HG03066 (cell line): ENCODE measurements around the gene TUBA3E.
"Not testable (repeated sequence)": the region's sequence is repeated elsewhere in the genome, so short reads cannot be mapped to it uniquely, and the experiment has no call there.

Experiments used
- ATAC-seq: cut with Tn5 transposase; IDR thresholded peaks from one replicate; pipeline ENCODE4 v1.9.1; 2021; ENCODE audit warnings: low read depth; ENCODE audit not compliant: unreplicated experiment

Gene TUBA3E

DNA sequence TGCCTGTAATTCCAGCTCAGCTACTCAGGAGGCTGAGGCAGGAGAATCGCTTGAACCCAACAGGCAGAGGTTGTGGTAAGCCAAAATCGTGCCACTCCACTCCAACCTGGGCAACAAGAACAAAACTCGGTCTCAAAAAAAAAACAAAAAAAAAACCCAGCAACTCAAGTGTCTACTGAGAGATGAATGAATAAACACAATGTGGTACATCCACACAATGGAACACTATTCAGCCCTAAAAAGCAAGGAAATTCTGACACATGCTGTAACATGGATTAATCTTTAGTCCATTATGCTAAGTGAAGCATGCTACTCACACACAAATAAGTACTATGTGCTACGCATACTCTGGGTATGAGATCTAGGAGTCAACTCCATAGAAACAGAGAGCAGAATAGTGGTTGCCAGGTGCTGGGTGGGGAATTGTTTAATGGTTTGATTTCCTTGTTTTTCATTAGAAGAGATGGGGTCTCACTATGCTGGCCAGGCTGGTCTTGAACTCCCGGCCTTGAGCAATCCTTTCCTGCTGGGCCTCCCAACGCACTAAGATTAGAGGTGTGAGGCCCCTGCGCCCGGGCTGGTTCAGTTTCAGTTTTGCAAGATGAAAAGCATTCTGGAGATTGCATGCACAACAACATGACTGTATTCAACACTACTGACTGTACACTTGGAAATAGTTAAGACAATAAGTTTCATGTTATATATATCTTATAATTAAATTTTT is 32.8 kb downstream of the TUBA3E start:
- no peak for ATAC-seq

DNA sequence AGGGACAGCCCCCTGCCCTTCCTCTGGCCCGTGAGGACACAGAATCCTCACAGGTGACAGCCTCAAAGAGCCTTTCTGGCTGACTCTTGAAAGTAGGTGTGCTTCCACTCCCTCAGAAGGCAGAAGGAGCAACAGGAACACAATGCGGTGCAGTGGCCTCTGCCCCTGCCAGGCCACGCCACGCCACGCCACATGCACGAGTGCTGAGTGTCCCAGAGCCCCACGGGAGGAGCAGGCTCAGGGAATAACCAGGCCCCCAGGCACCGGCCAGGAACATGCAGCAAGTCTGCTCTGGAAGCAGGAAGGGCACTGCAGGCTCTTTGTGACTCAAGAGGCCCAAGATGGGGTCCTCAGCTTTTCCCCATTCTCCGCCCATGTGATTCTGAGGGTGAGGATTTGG is 35.3 kb downstream of the TUBA3E start:
- ATAC-seq, result no peak

DNA sequence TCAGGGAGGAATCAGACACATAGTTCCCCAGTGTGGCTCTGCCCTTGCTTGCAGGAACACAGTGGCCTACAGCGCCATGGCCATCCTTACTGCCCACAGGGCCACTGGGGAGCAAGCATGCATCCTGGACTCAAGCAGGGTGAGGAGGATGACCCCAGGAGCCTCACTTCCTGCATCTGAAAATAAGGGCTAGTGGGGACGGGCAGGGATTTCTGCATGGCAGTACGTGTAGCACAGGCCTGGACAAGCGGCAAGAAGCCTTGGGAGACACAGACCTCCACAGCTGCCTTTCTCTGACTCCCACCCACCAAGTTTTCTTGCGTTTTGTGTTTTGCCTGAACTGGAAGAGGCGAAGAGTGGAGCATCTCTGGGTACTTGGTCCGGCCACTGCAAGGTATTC is 35.8 kb downstream of the TUBA3E start:
- ATAC-seq, result not testable (repeated sequence)

DNA sequence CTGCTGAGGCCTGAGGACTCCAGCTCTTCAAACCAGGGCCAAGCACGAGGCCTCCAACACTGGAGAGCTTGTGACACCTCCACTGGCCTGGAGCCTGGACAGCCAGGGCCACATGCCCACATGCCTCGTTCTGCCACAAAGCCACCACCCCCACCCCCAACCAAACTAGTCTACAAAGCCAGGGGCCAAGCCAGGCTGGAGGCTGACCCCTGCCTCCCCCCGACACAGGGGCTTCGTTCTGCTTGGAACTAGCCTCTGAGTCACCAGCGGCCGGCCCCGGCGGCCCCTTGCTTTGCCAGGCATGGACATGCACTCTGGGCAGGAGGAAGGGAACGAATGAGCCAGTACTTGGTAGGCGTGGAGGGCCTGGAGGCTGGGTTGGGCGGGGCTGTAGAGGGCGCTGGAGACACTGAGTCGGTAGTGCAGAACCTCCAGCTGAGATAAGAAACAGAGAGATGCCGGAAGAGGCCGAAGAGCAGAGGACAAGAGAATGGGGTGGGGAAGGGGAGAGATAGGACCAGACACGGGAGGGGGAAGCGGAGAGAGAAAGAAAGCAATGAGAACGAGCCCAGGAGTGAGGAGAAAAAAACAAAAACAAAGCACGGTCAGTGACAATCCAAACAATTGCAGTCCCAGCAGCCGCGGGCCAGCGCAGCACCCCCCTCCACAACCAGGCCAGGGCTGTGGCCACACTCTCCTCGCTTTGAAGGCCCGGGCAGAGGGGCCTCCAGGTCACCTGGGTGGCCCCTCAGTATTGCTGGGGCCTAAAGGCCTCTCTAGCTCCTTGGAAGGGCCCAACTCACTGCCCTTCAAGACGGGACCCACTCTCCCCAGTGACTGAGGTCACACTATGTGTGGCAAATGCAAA is 37.2 kb downstream of the TUBA3E start:
- not testable (repeated sequence) for ATAC-seq

DNA sequence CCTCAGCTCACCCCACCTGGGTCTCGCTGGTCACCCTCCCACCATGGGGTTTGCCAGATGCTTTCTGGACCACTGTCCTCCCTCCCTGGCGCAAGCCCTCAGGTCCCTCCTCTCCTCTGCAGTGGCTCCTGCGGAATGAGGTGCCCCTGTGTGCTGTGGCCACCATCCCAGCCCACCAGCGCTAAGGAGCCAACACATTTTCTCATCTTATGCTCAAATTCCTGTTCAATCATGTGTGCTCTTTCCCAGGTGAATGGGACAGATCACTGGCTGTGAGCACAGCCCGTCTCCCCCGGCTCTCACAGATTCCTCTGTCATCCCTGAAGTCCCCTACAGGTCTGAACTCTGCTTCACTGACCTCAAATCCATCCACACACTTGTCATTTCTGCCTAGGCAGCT is 38.1 kb downstream of the TUBA3E start:
- no peak for ATAC-seq

DNA sequence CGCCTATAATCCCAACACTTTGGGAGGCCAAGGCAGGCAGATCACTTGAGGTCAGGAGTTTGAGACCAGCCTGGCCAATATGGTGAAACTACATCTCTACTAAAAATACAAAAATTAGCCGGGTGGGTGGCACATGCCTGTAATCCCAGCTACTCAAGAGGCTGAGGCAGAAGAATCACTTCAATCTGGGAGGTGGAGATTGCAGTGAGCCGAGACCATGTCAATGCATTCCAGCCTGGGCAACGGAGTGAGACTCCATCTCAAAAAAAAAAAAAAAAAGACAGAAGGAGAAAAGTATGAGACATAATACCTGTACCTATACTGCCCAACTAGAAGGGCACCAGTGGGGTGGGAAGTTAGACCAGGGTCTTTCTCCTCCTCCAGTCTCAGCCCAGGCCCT is 38.9 kb downstream of the TUBA3E start:
- ATAC-seq, result not testable (repeated sequence)

DNA sequence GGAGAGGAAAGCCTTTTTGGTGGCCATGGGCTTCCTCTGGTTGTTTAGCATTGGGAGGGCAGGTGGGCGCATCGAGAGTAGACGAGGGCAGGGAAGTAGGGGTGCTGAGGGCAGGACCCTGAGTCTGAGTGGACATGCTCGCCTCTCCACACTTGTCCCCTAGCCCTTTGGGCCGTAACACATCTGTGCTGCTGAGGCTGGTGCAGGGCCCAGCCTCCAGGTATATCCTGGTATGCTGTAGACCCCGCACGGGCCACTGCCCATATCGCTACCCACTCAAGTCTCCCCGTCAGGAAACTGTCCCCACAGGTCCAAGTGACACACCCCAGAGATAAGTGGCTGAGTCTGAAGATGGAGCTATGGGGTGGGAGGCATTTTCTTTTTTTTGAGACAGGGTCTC is 39.6 kb downstream of the TUBA3E start:
- no peak for ATAC-seq

DNA sequence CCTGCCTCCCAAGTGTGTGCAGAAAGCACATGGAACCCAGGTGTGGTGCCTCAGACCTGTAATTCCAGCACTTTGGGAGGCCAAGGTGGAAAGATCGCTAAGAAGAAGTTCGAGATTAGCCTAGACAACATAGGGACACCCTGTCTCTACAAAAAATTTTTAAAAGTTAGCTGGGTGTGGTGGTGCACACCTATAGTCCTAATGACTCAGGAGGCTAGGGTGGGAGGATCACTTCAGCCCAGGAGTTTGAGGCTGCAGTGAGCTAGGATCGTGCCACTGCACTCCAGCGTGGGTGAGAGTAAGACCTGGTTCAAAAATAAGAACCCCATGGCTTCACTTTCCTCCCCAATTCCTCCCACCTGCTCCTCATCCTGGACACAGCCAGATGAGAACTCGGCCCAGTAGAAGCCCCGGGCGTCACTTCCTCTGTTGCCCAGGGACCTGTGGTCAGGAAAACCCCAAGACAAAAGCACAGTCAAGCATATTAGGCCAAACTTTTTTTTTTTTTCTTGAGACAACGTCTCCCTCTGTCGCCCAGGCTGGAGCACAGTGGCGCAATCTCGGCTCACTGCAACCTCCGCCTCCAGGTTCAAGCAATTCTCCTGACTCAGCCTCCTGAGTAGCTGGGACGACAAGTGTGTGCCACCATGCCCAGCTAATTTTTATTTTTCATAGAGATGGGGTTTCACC is 40.3 kb downstream of the TUBA3E start:
- peak; percentile 86 for ATAC-seq

DNA sequence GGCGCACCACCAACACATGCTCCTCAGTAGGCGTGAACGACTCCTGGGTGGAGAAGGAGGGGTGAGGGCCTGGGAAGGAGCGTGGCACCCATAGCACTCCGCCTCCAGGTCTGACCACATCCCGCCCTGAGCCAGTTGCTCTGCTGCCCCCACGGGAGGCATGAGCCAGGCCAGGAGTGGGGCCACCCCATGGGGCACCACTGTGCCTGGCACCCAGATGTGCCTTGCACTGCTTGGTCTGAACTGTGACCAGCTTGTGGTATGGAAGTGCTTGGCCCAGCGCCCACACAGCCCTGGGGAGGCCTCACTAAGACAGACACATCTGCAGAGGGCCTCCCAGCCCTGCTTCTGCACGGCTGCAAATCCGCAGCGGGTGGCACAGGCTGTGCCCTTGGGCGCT is 40.9 kb downstream of the TUBA3E start:
- peak; percentile 42 for ATAC-seq

DNA sequence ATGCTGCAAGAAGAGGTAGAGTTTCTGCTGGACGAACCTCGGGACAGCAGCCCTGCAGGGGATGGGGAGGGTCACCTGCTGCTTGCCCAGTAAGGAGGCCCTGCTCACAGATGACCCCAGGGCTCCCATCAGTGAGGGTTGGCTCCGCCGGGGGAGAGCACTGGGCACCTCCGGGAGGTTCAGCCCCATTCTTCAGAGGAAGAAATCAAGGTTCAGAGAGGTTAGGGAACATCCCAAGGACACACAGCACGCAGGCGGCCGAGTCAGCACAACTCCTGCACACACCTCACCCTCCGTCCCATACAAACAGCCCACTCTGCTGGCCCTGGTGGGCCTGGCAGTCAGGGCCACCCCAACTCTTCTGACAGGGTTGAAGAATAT is 41.6 kb downstream of the TUBA3E start:
- ATAC-seq, result no peak

DNA sequence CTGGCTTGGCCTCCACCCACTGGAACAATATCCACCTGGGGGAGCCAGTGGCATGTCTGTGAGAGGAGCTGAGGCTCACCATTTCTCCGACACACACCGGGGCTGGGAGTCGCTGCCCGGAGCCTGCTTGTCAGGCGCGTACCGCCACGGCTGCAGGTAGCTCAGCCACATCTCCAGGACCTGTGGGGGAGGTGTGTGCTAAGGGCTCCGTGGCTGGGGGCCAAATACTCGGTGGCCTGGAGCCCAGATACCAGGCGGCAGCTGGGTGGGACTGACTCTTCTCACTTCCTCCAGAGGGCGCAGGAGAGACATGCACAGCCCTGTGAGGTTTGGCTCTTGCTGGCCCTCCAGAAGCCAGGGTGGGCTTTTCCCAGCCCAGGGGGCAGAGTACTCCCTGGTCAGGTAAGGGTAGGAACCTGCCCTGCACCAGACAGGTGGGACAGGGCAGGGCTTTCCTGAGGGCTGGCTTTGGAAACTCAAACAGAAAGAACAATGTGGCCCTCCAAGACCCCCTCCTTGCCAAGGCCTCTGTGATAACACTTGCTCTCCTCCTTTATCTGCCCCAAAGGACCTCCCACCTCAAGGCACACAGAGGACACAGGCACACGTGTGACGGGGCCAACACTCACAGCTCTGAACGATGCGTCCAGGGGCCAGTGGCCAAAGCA is 42.1 kb downstream of the TUBA3E start:
- not testable (repeated sequence) for ATAC-seq

DNA sequence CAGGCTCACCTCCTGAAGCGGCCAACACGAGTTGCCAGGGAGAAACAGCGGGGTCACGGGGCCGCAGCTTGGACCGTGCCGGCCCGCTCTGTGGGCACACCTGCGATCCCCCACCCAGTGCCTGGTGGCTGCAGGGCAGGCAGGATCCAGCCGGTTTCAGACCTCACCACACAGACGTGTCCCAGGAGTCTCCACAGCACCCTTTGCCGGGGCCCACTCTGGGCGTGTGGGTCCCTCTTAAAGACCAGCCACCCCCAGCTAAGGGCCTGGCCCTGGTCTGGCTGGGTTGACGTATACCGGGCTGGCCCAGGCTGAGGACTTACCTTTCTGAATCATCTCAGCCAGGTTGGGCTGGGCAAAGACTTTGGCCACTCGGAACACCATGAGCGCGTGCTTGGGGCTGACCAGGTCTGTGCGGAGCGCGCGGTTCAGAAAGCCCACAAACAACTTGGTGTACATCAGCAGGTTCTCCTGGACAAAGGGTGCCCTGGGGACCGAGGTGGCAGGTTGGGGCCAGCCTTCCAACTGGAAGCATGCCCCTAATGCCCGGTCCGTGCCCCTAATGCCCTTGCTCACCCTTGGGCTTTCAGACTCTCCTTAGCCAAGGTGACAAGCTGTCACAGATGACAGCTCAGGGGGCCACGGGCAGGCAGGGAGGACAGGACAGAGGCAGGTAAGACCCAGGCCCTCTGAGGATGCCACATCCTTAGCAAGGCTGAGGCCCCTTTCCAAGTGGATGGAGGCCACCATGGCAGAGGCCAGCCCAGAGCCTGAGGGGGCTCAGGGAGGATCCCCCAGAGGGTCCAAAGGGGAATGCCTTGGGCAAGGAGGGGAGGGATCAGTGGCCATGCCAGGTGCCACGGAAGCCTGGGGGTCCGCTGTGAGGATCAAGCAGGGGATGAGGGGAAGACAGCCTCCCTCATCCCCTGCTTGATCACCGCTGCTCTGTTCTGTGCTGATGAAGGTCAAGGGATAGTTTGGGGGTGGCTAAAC is 43.2 kb downstream of the TUBA3E start:
- ATAC-seq, result no peak

DNA sequence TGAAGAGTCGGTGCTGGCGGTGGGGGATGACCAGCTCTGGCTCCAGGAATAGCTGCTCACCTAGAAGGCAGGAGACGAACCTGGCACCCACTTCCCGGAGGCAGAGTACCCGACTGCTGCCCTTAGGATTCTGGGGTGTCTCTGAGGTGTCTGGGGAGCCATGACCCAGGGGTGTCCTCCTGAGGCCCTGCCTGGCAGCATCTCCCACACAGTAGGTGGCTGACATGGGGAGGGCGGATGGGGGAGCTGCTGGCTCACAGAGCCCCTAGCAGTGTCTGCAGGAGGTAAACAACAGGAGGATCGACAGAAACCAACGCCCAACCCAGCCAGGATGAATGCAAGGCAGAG is 43.8 kb downstream of the TUBA3E start:
- not testable (repeated sequence) for ATAC-seq

DNA sequence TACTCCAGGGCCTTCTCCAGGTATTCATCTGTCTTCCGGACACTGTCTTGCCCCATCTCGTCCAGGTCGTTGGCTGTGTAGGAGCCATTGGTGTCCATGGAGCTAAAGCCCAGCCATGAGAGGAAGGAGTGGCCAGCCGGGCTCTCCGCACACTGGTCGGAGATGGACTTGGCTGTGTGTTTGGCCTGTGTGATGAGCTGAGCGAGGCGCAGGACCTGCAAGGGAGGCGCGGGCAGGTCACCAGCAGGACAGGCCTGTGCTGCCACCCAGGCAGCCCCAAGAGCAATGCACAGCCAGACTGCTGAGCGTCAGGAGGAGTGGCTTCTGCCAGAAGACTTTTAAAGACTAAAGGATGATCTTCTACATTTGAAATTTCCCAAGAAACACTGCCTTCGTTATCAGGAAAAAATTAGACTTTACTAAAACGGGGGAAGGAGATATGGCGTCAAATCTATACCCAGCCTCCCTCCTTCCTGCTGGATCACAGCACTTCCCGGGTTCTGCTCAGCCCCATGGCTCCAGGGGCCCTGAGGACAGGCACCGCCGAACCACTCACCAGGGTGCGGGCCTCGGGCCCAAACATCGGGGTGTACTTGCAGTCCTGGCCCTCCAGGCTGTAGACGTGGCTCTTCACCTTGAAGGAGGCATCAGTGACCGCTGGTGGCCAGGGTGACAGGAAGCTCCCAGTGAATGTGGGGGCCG is 44.4 kb downstream of the TUBA3E start:
- ATAC-seq, result not testable (repeated sequence)

DNA sequence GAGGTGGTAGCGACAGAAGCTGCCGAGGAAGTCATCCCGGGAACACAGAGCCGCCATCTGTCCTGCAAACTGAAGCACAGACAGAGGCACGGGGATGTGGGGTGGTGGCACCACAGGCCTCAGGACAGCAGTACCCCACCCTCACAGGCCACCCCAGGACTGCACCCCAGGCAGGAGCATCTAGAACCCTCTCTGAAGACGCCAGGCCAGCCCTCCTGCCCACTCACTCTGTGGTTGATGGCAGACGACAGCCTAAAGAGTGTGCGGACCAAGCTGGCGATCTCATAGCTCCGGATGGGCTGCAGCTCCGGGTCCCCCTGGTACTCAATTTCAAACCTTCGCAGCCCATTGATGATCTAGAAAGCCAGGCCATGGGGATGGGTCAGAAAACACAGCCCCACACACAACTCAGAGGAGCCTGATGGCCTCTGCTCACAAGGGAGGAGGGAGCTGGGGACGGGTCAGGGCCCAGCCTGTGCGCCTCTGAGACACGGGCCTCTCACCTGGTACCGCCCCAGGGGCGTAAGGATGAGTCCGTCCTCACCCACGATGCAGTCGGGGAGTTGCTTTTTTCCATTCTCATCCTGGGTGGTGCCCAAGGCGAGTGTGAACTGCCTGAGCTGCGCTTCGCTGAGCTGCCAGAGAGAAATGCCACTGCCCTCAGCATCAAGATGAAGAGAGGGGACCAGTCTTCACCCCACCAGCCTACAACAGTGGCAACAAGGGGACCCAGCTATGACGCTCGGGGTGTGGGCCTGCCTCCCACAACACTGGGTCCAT is 45.2 kb downstream of the TUBA3E start:
- no peak for ATAC-seq

DNA sequence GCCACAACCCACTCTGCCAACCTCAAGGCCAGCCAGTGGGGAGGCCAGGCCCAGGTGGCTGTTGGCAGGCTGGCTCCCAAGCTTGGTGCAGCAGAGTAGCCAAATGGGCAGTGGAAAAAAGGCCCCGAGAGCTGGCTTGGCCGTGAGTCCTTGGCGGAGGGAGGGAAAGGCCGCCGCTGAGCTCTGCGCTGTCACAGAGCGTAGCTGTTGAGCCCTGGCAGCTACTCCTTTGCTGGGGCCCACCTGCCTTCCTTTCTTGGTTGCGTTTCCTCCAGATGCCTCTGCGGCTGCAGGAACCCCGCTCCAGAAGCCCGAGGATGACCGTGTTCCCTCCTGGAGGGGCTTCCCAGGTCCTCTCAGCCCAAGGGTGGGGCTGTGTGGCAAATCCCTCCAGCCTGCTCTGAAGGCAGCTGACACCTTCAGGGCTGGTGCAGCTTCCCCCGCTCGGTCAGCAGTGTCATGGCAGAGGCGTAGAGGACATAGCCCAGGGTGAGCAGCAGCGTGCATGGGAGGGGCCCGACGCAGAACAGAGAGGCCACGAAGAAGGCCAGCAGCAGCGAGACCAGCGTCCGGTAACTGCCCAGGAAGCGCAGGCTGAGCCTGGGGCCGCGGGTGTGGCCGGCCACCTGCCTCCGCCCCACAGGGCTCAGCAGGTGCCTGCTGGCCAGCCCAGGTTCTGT is 46.0 kb downstream of the TUBA3E start:
- not testable (repeated sequence) for ATAC-seq

DNA sequence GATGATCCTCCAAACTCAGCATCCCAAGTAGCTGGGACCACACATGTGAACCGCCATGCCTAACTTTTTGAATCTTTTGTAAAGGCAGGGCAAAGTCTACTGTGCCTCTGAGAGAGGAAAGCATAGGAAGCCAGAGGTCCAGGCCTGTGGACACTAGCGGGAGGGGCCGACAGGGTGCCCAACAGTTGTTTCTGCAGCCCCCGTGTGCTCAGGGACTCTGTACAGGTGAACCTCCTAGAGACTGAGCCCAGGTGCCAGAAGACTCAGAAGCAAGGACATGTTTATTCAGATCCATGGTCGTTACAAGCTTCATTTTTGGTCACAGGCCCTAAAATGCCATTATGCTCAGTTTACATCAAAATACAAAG is 47.1 kb downstream of the TUBA3E start:
- ATAC-seq, result not testable (repeated sequence)
